ENCODE data around the gene PRKG1.

DNA sequence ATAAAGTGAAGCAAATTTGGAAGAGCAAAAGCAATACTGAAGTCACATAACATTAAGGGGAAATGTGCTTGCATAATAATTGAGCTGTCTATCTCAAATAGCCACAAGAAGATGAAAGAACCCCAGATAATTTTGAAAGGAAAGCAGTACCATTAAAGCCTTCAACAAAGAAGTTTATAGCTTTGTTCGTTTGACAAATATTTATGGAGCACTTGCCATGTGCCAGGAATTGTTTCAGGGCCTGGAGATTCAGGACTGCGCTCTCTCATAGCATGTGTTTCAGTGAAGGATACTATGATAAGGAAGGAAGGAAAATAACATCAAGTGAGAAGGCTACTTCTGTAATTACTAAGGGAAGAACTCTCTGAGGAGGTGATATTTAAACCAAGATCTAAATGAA lies 837.4 kb downstream of the PRKG1 start:
- TF ChIP-seq, protein P1, sequence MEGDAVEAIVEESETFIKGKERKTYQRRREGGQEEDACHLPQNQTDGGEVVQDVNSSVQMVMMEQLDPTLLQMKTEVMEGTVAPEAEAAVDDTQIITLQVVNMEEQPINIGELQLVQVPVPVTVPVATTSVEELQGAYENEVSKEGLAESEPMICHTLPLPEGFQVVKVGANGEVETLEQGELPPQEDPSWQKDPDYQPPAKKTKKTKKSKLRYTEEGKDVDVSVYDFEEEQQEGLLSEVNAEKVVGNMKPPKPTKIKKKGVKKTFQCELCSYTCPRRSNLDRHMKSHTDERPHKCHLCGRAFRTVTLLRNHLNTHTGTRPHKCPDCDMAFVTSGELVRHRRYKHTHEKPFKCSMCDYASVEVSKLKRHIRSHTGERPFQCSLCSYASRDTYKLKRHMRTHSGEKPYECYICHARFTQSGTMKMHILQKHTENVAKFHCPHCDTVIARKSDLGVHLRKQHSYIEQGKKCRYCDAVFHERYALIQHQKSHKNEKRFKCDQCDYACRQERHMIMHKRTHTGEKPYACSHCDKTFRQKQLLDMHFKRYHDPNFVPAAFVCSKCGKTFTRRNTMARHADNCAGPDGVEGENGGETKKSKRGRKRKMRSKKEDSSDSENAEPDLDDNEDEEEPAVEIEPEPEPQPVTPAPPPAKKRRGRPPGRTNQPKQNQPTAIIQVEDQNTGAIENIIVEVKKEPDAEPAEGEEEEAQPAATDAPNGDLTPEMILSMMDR (IDR thresholded peaks at IDR 0.05; ENCODE audit: insufficient read depth, low read length): no peak
- TF ChIP-seq POLR2AphosphoS5 (IDR thresholded peaks at IDR 0.05; ENCODE audit: low read depth) (no peak), GABPA (IDR thresholded peaks at IDR 0.05; ENCODE audit: low read depth) (no peak), SPI1 (IDR thresholded peaks at IDR 0.05; ENCODE audit: borderline replicate concordance, low read depth) (no peak)
- TF ChIP-seq, protein P2, sequence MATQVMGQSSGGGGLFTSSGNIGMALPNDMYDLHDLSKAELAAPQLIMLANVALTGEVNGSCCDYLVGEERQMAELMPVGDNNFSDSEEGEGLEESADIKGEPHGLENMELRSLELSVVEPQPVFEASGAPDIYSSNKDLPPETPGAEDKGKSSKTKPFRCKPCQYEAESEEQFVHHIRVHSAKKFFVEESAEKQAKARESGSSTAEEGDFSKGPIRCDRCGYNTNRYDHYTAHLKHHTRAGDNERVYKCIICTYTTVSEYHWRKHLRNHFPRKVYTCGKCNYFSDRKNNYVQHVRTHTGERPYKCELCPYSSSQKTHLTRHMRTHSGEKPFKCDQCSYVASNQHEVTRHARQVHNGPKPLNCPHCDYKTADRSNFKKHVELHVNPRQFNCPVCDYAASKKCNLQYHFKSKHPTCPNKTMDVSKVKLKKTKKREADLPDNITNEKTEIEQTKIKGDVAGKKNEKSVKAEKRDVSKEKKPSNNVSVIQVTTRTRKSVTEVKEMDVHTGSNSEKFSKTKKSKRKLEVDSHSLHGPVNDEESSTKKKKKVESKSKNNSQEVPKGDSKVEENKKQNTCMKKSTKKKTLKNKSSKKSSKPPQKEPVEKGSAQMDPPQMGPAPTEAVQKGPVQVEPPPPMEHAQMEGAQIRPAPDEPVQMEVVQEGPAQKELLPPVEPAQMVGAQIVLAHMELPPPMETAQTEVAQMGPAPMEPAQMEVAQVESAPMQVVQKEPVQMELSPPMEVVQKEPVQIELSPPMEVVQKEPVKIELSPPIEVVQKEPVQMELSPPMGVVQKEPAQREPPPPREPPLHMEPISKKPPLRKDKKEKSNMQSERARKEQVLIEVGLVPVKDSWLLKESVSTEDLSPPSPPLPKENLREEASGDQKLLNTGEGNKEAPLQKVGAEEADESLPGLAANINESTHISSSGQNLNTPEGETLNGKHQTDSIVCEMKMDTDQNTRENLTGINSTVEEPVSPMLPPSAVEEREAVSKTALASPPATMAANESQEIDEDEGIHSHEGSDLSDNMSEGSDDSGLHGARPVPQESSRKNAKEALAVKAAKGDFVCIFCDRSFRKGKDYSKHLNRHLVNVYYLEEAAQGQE (IDR thresholded peaks at IDR 0.05; ENCODE audit: insufficient replicate concordance, low read depth): no peak

Data from HL-60 (cell line).